Measurements from ENCODE around the gene SP6. TPM values are rescaled to one million over a fixed set of nuclear protein-coding genes. Genes with fewer than 3 reads are reported as not detected.
A peak's percentile ranks its signal among the peaks of the same experiment; 100 is the strongest.

Gene SP6
- total RNA-seq, 2 donors from 2014 or later = not detected

DNA sequence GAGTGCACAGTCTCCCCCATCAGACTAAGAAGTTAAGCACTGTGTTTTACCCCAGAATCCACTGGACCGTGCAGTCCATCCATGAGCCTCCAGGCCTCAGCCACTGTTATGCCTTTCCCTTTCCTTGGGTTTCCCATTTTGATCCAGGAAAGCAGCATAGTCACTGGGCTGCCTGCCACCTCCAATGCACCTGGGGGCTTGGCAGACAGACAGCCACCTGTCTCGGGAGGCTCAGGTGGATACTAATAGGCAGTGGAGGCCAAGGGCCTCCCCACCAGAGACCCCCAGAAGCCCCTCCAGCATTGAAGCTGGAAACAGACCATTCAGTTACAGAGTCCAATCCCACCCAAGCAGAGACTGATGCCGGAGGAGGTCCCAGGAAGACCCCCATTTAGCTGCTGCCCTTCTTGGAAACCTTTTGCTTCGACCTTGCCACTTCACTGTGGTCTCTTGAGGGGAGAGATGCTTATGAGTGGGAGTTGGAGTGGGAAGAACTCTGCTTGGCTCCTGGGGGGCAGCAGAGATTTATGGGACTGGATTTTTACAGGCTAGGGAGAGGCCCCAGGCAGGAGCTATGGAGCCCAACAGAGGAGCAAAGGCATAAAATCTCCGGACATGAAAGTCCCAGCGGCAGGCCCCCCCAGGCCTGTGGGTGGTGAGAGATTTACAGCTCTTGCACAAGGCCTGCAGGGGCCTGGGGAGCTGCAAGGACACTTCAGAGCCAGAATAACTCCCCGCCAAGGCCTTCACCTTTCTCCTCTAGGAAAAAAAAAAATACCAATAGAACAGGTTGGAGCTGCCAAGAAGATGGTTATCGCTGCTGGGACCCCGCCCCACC is 32.8 kb upstream of the SP6 start:
- Histone ChIP-seq H3K4me1 (ENCODE audit: control insufficient read depth in 1 of 2, low read depth in 2 of 2) (peaks cover 0 to 5% of the 10 kb centered on the region in 2 donors), H3K9me3 (no peaks in the 10 kb centered on the region), H3K27ac (no peak overlapping the region), H3K36me3 (no peaks in the 10 kb centered on the region), H3K27me3 (replicated peaks; ENCODE audit: insufficient read depth) (no peaks in the 10 kb centered on the region), H3K4me3 (no peak overlapping the region)
- TF ChIP-seq, protein P1, sequence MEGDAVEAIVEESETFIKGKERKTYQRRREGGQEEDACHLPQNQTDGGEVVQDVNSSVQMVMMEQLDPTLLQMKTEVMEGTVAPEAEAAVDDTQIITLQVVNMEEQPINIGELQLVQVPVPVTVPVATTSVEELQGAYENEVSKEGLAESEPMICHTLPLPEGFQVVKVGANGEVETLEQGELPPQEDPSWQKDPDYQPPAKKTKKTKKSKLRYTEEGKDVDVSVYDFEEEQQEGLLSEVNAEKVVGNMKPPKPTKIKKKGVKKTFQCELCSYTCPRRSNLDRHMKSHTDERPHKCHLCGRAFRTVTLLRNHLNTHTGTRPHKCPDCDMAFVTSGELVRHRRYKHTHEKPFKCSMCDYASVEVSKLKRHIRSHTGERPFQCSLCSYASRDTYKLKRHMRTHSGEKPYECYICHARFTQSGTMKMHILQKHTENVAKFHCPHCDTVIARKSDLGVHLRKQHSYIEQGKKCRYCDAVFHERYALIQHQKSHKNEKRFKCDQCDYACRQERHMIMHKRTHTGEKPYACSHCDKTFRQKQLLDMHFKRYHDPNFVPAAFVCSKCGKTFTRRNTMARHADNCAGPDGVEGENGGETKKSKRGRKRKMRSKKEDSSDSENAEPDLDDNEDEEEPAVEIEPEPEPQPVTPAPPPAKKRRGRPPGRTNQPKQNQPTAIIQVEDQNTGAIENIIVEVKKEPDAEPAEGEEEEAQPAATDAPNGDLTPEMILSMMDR (IDR thresholded peaks at IDR 0.05) = no peak
- no peak for DNase-seq (ENCODE audit: low spot score)
- no peak for ATAC-seq (ENCODE audit: insufficient number of reproducible peaks, low FRiP score, low read depth)

GRCh38 chr17:47882695-47883588 is 32.0 kb upstream of the SP6 start:
- no peaks in the 10 kb centered on the region for H3K36me3 ChIP-seq
- no peaks in the 10 kb centered on the region for H3K27me3 ChIP-seq (replicated peaks; ENCODE audit: insufficient read depth)
- no peaks in the 10 kb centered on the region for H3K9me3 ChIP-seq
- peak overlapping the region; percentile 46 for H3K4me3 ChIP-seq
- peaks cover 0 to 5% of the 10 kb centered on the region in 2 donors for H3K4me1 ChIP-seq (ENCODE audit: control insufficient read depth in 1 of 2, low read depth in 2 of 2)
- DNase-seq (ENCODE audit: low spot score) (no peak), ATAC-seq (ENCODE audit: insufficient number of reproducible peaks, low FRiP score, low read depth) (no peak)
- TF ChIP-seq, protein P1 (IDR thresholded peaks at IDR 0.05) = no peak
- no peak overlapping the region for H3K27ac ChIP-seq

DNA sequence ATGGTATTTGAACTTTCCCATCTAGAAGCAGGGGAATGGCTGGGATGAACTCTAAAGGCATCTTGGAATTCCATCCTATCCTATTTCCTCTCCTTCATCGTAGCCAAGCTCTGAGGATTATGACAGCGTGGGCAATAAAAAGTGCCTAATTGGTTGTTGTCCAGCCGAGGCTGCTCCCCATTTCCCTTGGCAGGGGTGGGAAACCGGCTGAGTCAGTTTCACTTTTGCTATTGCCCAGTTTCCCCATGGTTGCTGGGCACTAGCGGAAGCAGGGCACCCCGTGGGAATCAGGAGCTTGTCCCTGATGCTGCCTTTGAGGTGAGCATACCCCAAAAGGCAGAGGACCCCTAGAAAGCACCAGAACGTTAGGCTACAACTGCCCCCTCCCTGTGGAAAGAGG is 31.3 kb upstream of the SP6 start:
- TF ChIP-seq, protein P1 (IDR thresholded peaks at IDR 0.05) = no peak
- peaks cover 0 to 5% of the 10 kb centered on the region in 2 donors for H3K4me1 ChIP-seq (ENCODE audit: control insufficient read depth in 1 of 2, low read depth in 2 of 2)
- ATAC-seq (ENCODE audit: insufficient number of reproducible peaks, low FRiP score, low read depth) (no peak), DNase-seq (ENCODE audit: low spot score) (no peak)
- peak overlapping the region; percentile 46 for H3K4me3 ChIP-seq
- H3K27me3 ChIP-seq (replicated peaks; ENCODE audit: insufficient read depth) = no peaks in the 10 kb centered on the region
- no peak overlapping the region for H3K27ac ChIP-seq
- H3K36me3 ChIP-seq = no peaks in the 10 kb centered on the region
- no peaks in the 10 kb centered on the region for H3K9me3 ChIP-seq

DNA sequence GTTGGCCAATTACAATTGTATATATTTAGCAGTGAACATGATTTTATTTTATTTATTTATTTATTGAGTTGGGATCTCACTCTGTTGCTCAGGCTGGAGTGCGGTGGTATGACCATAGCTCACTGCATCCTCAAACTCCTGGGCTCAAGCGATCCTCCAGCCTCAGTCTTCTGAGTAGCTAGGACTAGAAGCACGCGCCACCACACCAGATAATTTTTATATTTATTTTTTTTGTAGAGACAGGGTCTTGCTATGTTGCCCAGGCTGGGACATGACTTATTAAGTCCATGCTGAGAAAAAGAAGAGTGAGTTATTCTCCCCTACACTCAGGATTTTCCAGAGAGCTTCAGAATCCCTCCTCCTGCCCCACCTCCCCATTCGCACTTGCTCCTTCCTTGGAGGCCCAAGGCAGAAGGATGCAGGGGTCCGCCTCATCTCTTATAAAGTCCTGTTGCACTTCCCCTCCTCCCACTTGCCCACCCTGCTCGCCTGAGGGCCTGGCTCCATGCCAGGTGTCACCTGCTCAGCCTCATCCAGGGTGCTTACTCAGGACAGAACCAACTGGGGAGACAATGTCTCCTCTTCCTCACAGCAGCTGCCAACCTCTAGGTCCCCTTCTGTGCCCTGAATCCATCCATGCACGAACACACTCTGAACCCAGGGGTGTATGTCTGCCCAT is 29.0 kb upstream of the SP6 start:
- Histone ChIP-seq H3K4me1 (ENCODE audit: control insufficient read depth in 1 of 2, low read depth in 2 of 2) (peaks cover 0 to 5% of the 10 kb centered on the region in 2 donors), H3K4me3 (no peak overlapping the region), H3K36me3 (no peaks in the 10 kb centered on the region), H3K27ac (no peak overlapping the region), H3K9me3 (no peaks in the 10 kb centered on the region), H3K27me3 (replicated peaks; ENCODE audit: insufficient read depth) (no peaks in the 10 kb centered on the region)
- ATAC-seq (ENCODE audit: insufficient number of reproducible peaks, low FRiP score, low read depth) (no peak), DNase-seq (ENCODE audit: low spot score) (no peak)
- TF ChIP-seq, protein P1 (IDR thresholded peaks at IDR 0.05) = no peak
